Fibroblast of lung (primary cell): ENCODE measurements around the gene SLC26A1.

Experiments
- EZH2 ChIP-seq: IDR thresholded peaks from 2 replicates; pipeline ENCODE4 v1.5.1; 2012; ENCODE audit warnings: low read length, control low read depth, mild to moderate bottlenecking; ENCODE audit errors: missing control alignments
- TF ChIP-seq, protein P1 (sequence below), 2 donors: IDR thresholded peaks in 1 of 2; conservative IDR thresholded peaks in 1 of 2; 1 replicate in 1 of 2; 2 replicates in 1 of 2; pipeline ENCODE4 v1.5.1; 2011 to 2012; ENCODE audit warnings: low read length in 2 of 2, control low read depth in 1 of 2, inconsistent platforms in 1 of 2, low read depth in 1 of 2, mild to moderate bottlenecking in 1 of 2

- TF ChIP-seq, protein P1, sequence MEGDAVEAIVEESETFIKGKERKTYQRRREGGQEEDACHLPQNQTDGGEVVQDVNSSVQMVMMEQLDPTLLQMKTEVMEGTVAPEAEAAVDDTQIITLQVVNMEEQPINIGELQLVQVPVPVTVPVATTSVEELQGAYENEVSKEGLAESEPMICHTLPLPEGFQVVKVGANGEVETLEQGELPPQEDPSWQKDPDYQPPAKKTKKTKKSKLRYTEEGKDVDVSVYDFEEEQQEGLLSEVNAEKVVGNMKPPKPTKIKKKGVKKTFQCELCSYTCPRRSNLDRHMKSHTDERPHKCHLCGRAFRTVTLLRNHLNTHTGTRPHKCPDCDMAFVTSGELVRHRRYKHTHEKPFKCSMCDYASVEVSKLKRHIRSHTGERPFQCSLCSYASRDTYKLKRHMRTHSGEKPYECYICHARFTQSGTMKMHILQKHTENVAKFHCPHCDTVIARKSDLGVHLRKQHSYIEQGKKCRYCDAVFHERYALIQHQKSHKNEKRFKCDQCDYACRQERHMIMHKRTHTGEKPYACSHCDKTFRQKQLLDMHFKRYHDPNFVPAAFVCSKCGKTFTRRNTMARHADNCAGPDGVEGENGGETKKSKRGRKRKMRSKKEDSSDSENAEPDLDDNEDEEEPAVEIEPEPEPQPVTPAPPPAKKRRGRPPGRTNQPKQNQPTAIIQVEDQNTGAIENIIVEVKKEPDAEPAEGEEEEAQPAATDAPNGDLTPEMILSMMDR (conservative IDR thresholded peaks at IDR 0.05 in 1 of 2, IDR thresholded peaks at IDR 0.05 in 1 of 2; ENCODE audit: low read depth in 1 of 2, low read length in 2 of 2), result no peak
- no peak for TF ChIP-seq EZH2
Measured at GRCh38 chr4:961351-962230, 31.6 kb downstream of the SLC26A1 start.
